CD4-positive, alpha-beta T cell (primary cell): ENCODE data around the gene B4GALT2. TPM values are rescaled to one million over a fixed set of nuclear protein-coding genes. Genes with fewer than 3 reads are reported as not detected.

Experiments used
- ATAC-seq: fragments of 200-7000 bp; cut with Tn5 transposase; one replicate; pipeline ENCODE4 v1.10.0; 2022; ENCODE audit warnings: mild to moderate bottlenecking; ENCODE audit not compliant: poor library complexity
- CTCF ChIA-PET: fragments of 350-600 bp; sonication (Branson Sonifier 250); formaldehyde crosslinking; loops from one replicate; lab custom pipeline; 2021; ENCODE audit warnings: antibody characterized with exemption, inconsistent platforms; lab: Charles Lee
- POLR2A ChIA-PET: fragments of 350-600 bp; sonication (Branson Sonifier 250); formaldehyde crosslinking; loops from one replicate; lab custom pipeline; 2021; ENCODE audit warnings: antibody characterized with exemption, inconsistent platforms; lab: Charles Lee
- DNase-seq, 14 experiments: peaks; one replicate each; pipeline ENCODE4 v3.0.0-alpha.2; 2013 to 2020; ENCODE audit warnings: mixed read lengths in 2 of 14
- H3K27ac ChIP-seq, 2 donors: one replicate each; pipeline versions ENCODE4 v1.5.1 to v1.7.0; 2013; ENCODE audit warnings: low read length in 2 of 2, low read depth in 1 of 2, mild to moderate bottlenecking in 1 of 2
- H3K27me3 ChIP-seq, 2 experiments: 1 replicate in 1 of 2; 2 replicates in 1 of 2; pipeline versions ENCODE4 v1.6.1 to v1.7.0; 2013; ENCODE audit warnings: low read length in 2 of 2, control low read depth in 1 of 2, mild to moderate bottlenecking in 1 of 2, moderate library complexity in 1 of 2; ENCODE audit not compliant: insufficient read depth in 2 of 2, control insufficient read depth in 1 of 2
- H3K36me3 ChIP-seq: one replicate; pipeline ENCODE4 v1.6.1; 2013; ENCODE audit warnings: low read length, control low read depth; ENCODE audit not compliant: insufficient read depth
- H3K4me1 ChIP-seq: one replicate; pipeline ENCODE4 v1.6.1; 2013; ENCODE audit warnings: low read length, control low read depth; ENCODE audit not compliant: insufficient read depth
- H3K4me3 ChIP-seq: one replicate; pipeline ENCODE4 v1.5.1; 2013; ENCODE audit warnings: mild to moderate bottlenecking, low read length, moderate library complexity
- H3K9me3 ChIP-seq, 2 experiments: 1 replicate in 1 of 2; 2 replicates in 1 of 2; pipeline versions ENCODE4 v1.6.1 to v1.7.0; 2013; ENCODE audit warnings: low read length in 2 of 2, mild to moderate bottlenecking in 2 of 2, control low read depth in 1 of 2, moderate library complexity in 1 of 2; ENCODE audit not compliant: control insufficient read depth in 1 of 2, insufficient read depth in 1 of 2
- H3K27ac Mint-ChIP-seq: one replicate; pipeline ENCODE4 v1.8.0; 2020; ENCODE audit warnings: mixed read lengths
- H3K27me3 Mint-ChIP-seq: one replicate; pipeline ENCODE4 v1.8.0; 2021; ENCODE audit warnings: mixed read lengths
- H3K36me3 Mint-ChIP-seq: one replicate; pipeline ENCODE4 v1.8.0; 2021; ENCODE audit warnings: low read depth, mixed read lengths
- H3K4me1 Mint-ChIP-seq: one replicate; pipeline ENCODE4 v1.8.0; 2021; ENCODE audit warnings: low read depth, mixed read lengths
- H3K4me3 Mint-ChIP-seq: one replicate; pipeline ENCODE4 v1.8.0; 2020; ENCODE audit warnings: mild to moderate bottlenecking, mixed read lengths
- H3K9me3 Mint-ChIP-seq: one replicate; pipeline ENCODE4 v1.8.0; 2020; ENCODE audit warnings: mixed read lengths
- CTCF ChIP-seq: fragments of 200-600 bp; IDR thresholded peaks from one replicate; pipeline ENCODE4 v1.8.0; 2022; ENCODE audit warnings: antibody characterized with exemption, mild to moderate bottlenecking
- intact Hi-C, 2 experiments: fragments of 100-400 bp; cut with DNase I in 1 of 2; cut with micrococcal nuclease in 1 of 2; formaldehyde crosslinking; loops; one replicate each; pipeline versions ENCODE4 v1.15.1 to v1.9.0; 2023 to 2025; cut with DNase I, micrococcal nuclease
- total RNA-seq, 174 experiments: library from RNA in 2 of 174; stranded (reverse) in 2 of 174; gene quantifications; one replicate each; pipeline ENCODE4 v1.2.3 and lab custom pipeline; 2021 to 2026

B4GALT2 gene
- total RNA-seq, 2 experiments from 2014 or later = 0.22 to 0.34 TPM

GRCh38 chr1:43991200-43991475 lies 12.1 kb downstream of the B4GALT2 start:
- ATAC-seq = no peak
- Histone ChIP-seq H3K27me3 (no peaks in the 10 kb centered on the region), H3K36me3 (no peaks in the 10 kb centered on the region), H3K27ac (no peak overlapping the region), H3K9me3 (no peaks in the 10 kb centered on the region), H3K4me1 (peaks cover 19% of the 10 kb centered on the region), H3K4me3 (peak overlapping the region; percentile 78)
- ChIA-PET CTCF (interaction anchor here (1.2 to 2.9 kb wide), 3 partner anchors 16 to 58 kb away, joined by 3 to 10 read pairs (median 4); partner anchors contain the start of gene ATP6V0B), POLR2A (no interaction called here)
- Mint-ChIP-seq H3K27ac (peak overlapping the region; percentile 62), H3K4me3 (peak overlapping the region; percentile 95), H3K36me3 (no peaks in the 10 kb centered on the region), H3K4me1 (peaks cover 16% of the 10 kb centered on the region), H3K9me3 (no peaks in the 10 kb centered on the region), H3K27me3 (no peaks in the 10 kb centered on the region)
- no peak for DNase-seq
- intact Hi-C loops = loop anchor here (1.0 to 5.0 kb wide), 4 partner anchors 16 to 45 kb away; partner anchors contain the start of genes IPO13 (in 1 of the 2) and SLC6A9 (in 1 of the 2)
- no peak for TF ChIP-seq CTCF

GRCh38 chr1:43991476-43992231 lies 12.6 kb downstream of the B4GALT2 start, which contains the start of gene CCDC24:
TSS of gene CCDC24 (plus strand) at chr1:43991599. CDS start at chr1:43991879, 280 bp downstream.
- POLR2A ChIA-PET = interaction anchor here (0.6 to 0.9 kb wide), 3 partner anchors 16 to 1365 kb away, joined by 3 to 4 read pairs (median 4); partner anchors contain the start of gene ATP6V0B
- H3K36me3 Mint-ChIP-seq = no peaks in the 10 kb centered on the region
- CTCF ChIA-PET = interaction anchor here (1.2 to 2.9 kb wide), 3 partner anchors 16 to 57 kb away, joined by 3 to 10 read pairs (median 4); partner anchors contain the start of gene ATP6V0B
- H3K27ac Mint-ChIP-seq = peak within 1 kb of the TSS; percentile 62
- intact Hi-C loops = loop anchor here (1.0 to 5.0 kb wide), 4 partner anchors 16 to 45 kb away; partner anchors contain the start of genes IPO13 (in 1 of the 2) and SLC6A9 (in 1 of the 2)
- TF ChIP-seq CTCF = no peak
- DNase-seq (peak; percentile 39 to 87 (median 67)), ATAC-seq (peak; percentile 82)
- no peak within 1 kb of the TSS for H3K27ac ChIP-seq
- H3K9me3 Mint-ChIP-seq = no peaks in the 10 kb centered on the region
- peaks cover 19% of the 10 kb centered on the region for H3K4me1 ChIP-seq
- H3K27me3 Mint-ChIP-seq = no peaks in the 10 kb centered on the region
- H3K36me3 ChIP-seq = no peaks in the 10 kb centered on the region
- no peaks in the 10 kb centered on the region for H3K9me3 ChIP-seq
- H3K4me3 Mint-ChIP-seq = peak within 1 kb of the TSS; percentile 95
- peak within 1 kb of the TSS; percentile 78 for H3K4me3 ChIP-seq
- H3K4me1 Mint-ChIP-seq = peaks cover 16% of the 10 kb centered on the region
- no peaks in the 10 kb centered on the region for H3K27me3 ChIP-seq

GRCh38 chr1:43992232-43992995 lies 13.4 kb downstream of the B4GALT2 start:
- Histone ChIP-seq H3K9me3 (no peaks in the 10 kb centered on the region), H3K27me3 (no peaks in the 10 kb centered on the region), H3K4me1 (peaks cover 19% of the 10 kb centered on the region), H3K4me3 (peak overlapping the region; percentile 78), H3K27ac (no peak overlapping the region), H3K36me3 (no peaks in the 10 kb centered on the region)
- ChIA-PET CTCF (interaction anchor here (1.3 to 2.9 kb wide), 3 partner anchors 17 to 58 kb away, joined by 4 to 10 read pairs (median 5); partner anchors contain the start of gene ATP6V0B), POLR2A (interaction anchor here (0.6 to 0.9 kb wide), 3 partner anchors 17 to 1364 kb away, joined by 3 to 4 read pairs (median 4); partner anchors contain the start of gene ATP6V0B)
- Mint-ChIP-seq H3K9me3 (no peaks in the 10 kb centered on the region), H3K27ac (no peak overlapping the region), H3K4me1 (peaks cover 16% of the 10 kb centered on the region), H3K27me3 (no peaks in the 10 kb centered on the region), H3K4me3 (peak overlapping the region; percentile 95), H3K36me3 (no peaks in the 10 kb centered on the region)
- no peak for DNase-seq
- intact Hi-C loops = loop anchor here in 1 of 2 experiments (5.0 kb wide), 1 partner anchor 40 kb away; the partner anchor contains the start of gene SLC6A9
- ATAC-seq = no peak
- no peak for TF ChIP-seq CTCF
